Heart right ventricle (tissue), 16 donors: ENCODE measurements around the gene ILK. TPM values are rescaled to one million over a fixed set of nuclear protein-coding genes. Genes with fewer than 3 reads are reported as not detected.

Experiments used
- ATAC-seq, 8 donors: fragments of 200-7000 bp; cut with Tn5 transposase; one replicate each; pipeline ENCODE4 v1.9.1; 2020; ENCODE audit warnings: mild to moderate bottlenecking in 8 of 8, moderate library complexity in 8 of 8, moderate number of reproducible peaks in 1 of 8
- DNase-seq, 2 donors: peaks; one replicate each; pipeline ENCODE4 v3.0.0-alpha.2; 2020
- H3K27ac ChIP-seq, 10 donors: fragments of 200-600 bp; sonication (generic) in 2 of 10; one replicate each; pipeline versions ENCODE4 v1.5.0 to v1.8.0; 2020 to 2022; ENCODE audit warnings: mild to moderate bottlenecking in 3 of 10
- H3K27me3 ChIP-seq, 7 donors: fragments of 200-600 bp; one replicate each; pipeline ENCODE4 v1.8.0; 2021 to 2022; ENCODE audit warnings: mild to moderate bottlenecking in 2 of 7
- H3K36me3 ChIP-seq, 9 donors: fragments of 200-600 bp; sonication (generic) in 1 of 9; one replicate each; pipeline versions ENCODE4 v1.5.0 to v1.8.0; 2020 to 2022; ENCODE audit warnings: mild to moderate bottlenecking in 2 of 9
- H3K4me1 ChIP-seq, 9 donors: fragments of 200-600 bp; sonication (generic) in 1 of 9; one replicate each; pipeline versions ENCODE4 v1.5.0 to v1.8.0; 2020 to 2022; ENCODE audit warnings: mild to moderate bottlenecking in 4 of 9
- H3K4me3 ChIP-seq, 10 donors: fragments of 200-600 bp; sonication (generic) in 2 of 10; one replicate each; pipeline versions ENCODE4 v1.5.0 to v1.8.0; 2020 to 2022; ENCODE audit warnings: mild to moderate bottlenecking in 7 of 10, moderate library complexity in 2 of 10
- H3K9me3 ChIP-seq, 11 donors: fragments of 200-600 bp in 10 of 11; sonication (generic) in 2 of 11; one replicate each; pipeline versions ENCODE4 v1.5.0 to v1.8.0; 2013 to 2022; ENCODE audit warnings: mild to moderate bottlenecking in 2 of 11, control low read depth in 1 of 11, moderate library complexity in 1 of 11
- WGBS, 2 donors: extraction: QIAGEN DNeasy Blood & Tissue Kit; methylation state at CpG; one replicate each; pipeline ENCODE4 v1.1.7; 2013; ENCODE audit warnings: inconsistent platforms in 1 of 2; 5-methylcytosine and 5-hydroxymethylcytosine counted together
- intact Hi-C, 10 donors: fragments of 100-400 bp; cut with DNase I; formaldehyde crosslinking; loops; one replicate each; pipeline versions ENCODE4 v1.11.1 to v1.14.2; 2022
- polyA plus RNA-seq, 2 donors: library from polyadenylated mRNA; stranded (reverse); fragments of 200-250 nt; gene quantifications; one replicate each; pipeline ENCODE4 v1.2.3, GENCODE V29; 2013
- total RNA-seq, 10 donors: library from RNA; stranded (reverse); fragmentation: NEBNext Ultra II Directional in 3 of 10; extraction: Animal tissue kit (Norgen Biotek cat#: 25700) in 3 of 10; gene quantifications; one replicate each; pipeline versions ENCODE4 v1.2.1 to v1.2.4, GENCODE V29; 2021 to 2023
- TF ChIP-seq, protein P1 (sequence below), 9 donors: fragments of 200-600 bp; sonication (generic) in 2 of 9; IDR thresholded peaks; one replicate each; pipeline versions ENCODE4 v1.5.0 to v1.8.0; 2021 to 2022; ENCODE audit warnings: antibody characterized with exemption in 9 of 9, mild to moderate bottlenecking in 5 of 9, moderate library complexity in 1 of 9
- donor health status: Arrhythmogenic right ventricular cardiomyopathy.
- donor health status: ischemic (EF 13 %, LVEDD 7.1; RV severe dilation, severe dysfunction).
- donor health status: healthy with polysubstance abuse.
- donor health status: DM: no; HTN: yes; CAD: no.
- donor health status: DM: no; HTN: no; CAD: no.
- donor health status: ischemic (EF 25% LVEDD 6.9; RV normal size, moderate dysfunction).
- donor health status: ischemic (EF 25% LVEDD 5.7; RV mildly dilated, moderate dysfunction).
- donor health status: healthy.
- donor health status: DM: yes; HTN: yes; CAD: no.
- donor health status: Ischemic cardiomyopathy.
- donor health status: ischemic (EF 35%, LVEDD 5.7; RV mildly dilated, moderate dysfunction).
- donor health status: nonischemic (EF 11% LVEDD 7.7; RV severe dilation, severe dysfunction).
- donor health status: DM: yes; HTN: yes; CAD: no.
- donor health status: PGD.
- donor health status: ischemic (EF 29% LVEDD 5.4; RV normal size, mild dysfunction).
- donor health status: nonischemic (EF 23%, LVEDD 6.1; RV moderate dilation, normal function).

ILK gene
- total and polyA plus RNA-seq, 12 donors: 150 to 247 (median 214) TPM

DNA sequence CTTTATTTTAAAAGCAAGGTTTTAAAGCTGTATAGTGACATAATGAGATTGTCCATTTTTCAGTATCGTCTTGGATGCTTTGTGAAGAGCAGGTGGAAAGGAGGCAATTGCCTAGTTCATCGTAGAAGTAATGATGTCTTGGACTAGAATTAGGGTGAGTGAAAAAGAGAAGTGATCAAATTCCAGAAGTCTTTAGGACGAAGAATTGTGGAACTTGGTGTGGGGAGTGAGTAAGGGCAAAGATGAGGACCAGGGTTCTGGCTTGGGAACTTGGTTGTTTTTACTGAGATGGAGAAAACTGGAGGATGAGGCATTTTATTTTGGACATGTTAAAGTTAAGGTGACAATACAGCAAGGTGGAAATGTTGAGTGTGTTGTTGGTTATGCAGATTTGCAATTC is 1.2 kb downstream of the ILK start:
- ATAC-seq: no peak
- TF ChIP-seq, protein P1, sequence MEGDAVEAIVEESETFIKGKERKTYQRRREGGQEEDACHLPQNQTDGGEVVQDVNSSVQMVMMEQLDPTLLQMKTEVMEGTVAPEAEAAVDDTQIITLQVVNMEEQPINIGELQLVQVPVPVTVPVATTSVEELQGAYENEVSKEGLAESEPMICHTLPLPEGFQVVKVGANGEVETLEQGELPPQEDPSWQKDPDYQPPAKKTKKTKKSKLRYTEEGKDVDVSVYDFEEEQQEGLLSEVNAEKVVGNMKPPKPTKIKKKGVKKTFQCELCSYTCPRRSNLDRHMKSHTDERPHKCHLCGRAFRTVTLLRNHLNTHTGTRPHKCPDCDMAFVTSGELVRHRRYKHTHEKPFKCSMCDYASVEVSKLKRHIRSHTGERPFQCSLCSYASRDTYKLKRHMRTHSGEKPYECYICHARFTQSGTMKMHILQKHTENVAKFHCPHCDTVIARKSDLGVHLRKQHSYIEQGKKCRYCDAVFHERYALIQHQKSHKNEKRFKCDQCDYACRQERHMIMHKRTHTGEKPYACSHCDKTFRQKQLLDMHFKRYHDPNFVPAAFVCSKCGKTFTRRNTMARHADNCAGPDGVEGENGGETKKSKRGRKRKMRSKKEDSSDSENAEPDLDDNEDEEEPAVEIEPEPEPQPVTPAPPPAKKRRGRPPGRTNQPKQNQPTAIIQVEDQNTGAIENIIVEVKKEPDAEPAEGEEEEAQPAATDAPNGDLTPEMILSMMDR (IDR thresholded peaks at IDR 0.05): no peak
- 2 to 5% methylated on average over 3 of the region's 3 CpGs for WGBS, 2 donors
- H3K27me3 ChIP-seq: no peaks in the 10 kb centered on the region
- intact Hi-C loops: loop anchor here in 6 of 10 donors (1.0 to 10.0 kb wide), 8 partner anchors 57 to 122 kb away; partner anchors contain the start of genes ARFIP2 (in 3 of the 6), TIMM10B (in 3 of the 6) and MRPL17 (in 2 of the 6)
- no peaks in the 10 kb centered on the region for H3K9me3 ChIP-seq
- H3K27ac ChIP-seq: peak overlapping the region; percentile 93 to 99 (median 97)
- peak overlapping the region; percentile 63 to 97 (median 82) for H3K4me3 ChIP-seq
- peaks cover 15 to 80% (median 63%) of the 10 kb centered on the region in 9 donors for H3K4me1 ChIP-seq
- peak in 1 of 2 donors; percentile 1 for DNase-seq
- peaks cover 3 to 51% (median 37%) of the 10 kb centered on the region in 9 donors for H3K36me3 ChIP-seq

DNA sequence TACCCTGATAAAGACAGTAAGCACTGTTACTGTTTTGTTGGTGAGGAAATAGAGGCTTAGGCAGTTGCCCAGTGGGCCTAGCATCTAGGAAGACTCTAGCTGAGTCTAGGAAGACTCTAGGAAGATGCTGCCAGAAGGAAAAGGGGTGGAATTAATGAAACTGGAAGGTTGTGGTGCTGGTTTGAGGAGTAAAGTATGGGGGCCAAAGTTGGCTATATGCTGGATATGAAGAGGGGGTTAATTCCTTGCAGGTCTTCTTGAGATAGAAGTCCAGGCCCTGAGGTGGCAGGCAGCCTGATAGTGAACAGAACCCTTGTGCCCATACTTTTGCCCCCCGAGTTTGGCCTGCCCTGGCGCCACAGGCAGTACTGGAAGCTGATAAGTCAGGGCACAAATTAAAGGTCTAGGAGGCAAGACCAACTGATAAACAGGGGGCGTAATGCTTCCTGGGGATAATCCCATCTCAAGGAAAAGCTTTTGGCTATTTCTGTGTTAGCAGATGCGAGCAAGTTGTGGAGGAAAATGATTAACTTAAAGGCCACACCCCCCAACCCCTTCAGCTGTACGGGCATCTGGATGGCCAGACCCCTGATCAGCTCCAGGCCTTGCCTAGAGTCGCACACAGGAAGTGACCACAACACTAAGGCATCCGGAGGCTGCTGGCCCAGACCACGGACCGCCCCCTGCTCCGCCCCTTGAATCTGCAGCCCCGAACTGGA is 3.1 kb downstream of the ILK start:
- peak overlapping the region in 8 of 10 donors; percentile 63 to 97 (median 84) for H3K4me3 ChIP-seq
- peaks cover 3 to 50% (median 35%) of the 10 kb centered on the region in 9 donors for H3K36me3 ChIP-seq
- no peaks in the 10 kb centered on the region for H3K27me3 ChIP-seq
- H3K27ac ChIP-seq: peak overlapping the region; percentile 68 to 99 (median 97)
- ATAC-seq: peak; percentile 76 to 88 (median 84)
- H3K9me3 ChIP-seq: no peaks in the 10 kb centered on the region
- intact Hi-C loops: loop anchor here in 2 of 10 donors (5.0 to 10.0 kb wide), 2 partner anchors 72 to 124 kb away; partner anchors contain the start of genes ARFIP2 (in 1 of the 2) and TIMM10B (in 1 of the 2)
- 3 to 5% methylated on average over 11 of the region's 11 CpGs for WGBS, 2 donors
- H3K4me1 ChIP-seq: peaks cover 15 to 85% (median 66%) of the 10 kb centered on the region in 9 donors
- TF ChIP-seq, protein P1 (IDR thresholded peaks at IDR 0.05): no peak
- DNase-seq: peak; percentile 90 to 97

DNA sequence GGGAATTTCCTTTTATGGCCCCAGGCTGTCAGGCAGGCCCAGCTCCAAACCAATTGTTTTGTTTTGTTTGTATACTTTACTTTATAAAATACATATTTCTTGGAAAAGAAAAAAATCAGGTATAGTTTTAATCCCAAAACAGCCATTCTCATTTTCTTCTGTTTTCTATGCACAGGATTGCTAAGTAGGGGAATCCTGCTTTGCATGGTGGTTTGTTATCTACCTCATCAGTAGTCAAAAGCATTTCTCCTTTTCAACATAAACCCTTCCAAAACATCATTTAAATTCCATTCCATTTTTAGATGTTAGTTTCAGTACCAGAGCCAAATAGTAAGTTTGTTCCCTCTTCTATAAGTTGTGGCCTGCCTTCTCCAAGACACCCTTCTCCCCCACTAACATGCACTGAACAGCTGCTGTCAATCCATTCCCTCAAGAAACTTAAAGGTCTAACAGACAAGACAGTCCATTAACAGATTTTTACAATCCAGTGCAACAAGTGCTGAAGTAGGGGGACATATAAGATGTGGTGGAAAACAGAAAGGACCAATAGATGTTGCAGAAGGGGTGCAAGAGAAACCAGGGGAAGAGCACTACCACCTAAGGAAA is 3.7 kb downstream of the ILK start:
- TF ChIP-seq, protein P1 (IDR thresholded peaks at IDR 0.05): no peak

DNA sequence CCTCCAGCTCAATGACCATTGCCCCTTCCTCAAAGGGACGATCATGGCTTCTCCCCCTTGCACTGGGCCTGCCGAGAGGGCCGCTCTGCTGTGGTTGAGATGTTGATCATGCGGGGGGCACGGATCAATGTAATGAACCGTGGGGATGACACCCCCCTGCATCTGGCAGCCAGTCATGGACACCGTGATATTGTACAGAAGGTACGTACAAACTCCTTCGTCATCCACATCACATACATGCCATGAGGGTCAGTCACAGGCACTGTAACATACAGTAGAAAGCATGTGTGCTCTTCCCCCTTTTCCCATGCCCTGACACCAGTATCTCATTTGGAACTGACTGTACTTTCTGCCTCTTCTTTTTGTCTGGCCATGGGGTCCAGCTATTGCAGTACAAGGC is 4.4 kb downstream of the ILK start:
- peaks cover 8 to 75% (median 61%) of the 10 kb centered on the region in 9 donors for H3K4me1 ChIP-seq
- TF ChIP-seq, protein P1 (IDR thresholded peaks at IDR 0.05): no peak
- H3K4me3 ChIP-seq: peak overlapping the region in 2 of 10 donors; percentile 80 to 89
- WGBS, 2 donors: 91 to 92% methylated on average over 9 of the region's 9 CpGs
- intact Hi-C loops: loop anchor here in 2 of 10 donors (5.0 to 10.0 kb wide), 2 partner anchors 73 to 126 kb away; partner anchors contain the start of genes ARFIP2 (in 1 of the 2) and TIMM10B (in 1 of the 2)
- no peaks in the 10 kb centered on the region for H3K9me3 ChIP-seq
- H3K27me3 ChIP-seq: no peaks in the 10 kb centered on the region
- peak overlapping the region in 9 of 10 donors; percentile 93 to 99 (median 98) for H3K27ac ChIP-seq
- peak in 1 of 2 donors; percentile 6 for DNase-seq
- ATAC-seq: no peak
- H3K36me3 ChIP-seq: peaks cover 3 to 45% (median 35%) of the 10 kb centered on the region in 9 donors

More for the DNA sequence above, 3.7 kb downstream of the ILK start:
- H3K9me3 ChIP-seq: no peaks in the 10 kb centered on the region
- H3K4me3 ChIP-seq: peak overlapping the region in 6 of 10 donors; percentile 1 to 97 (median 84)
- peaks cover 3 to 45% (median 35%) of the 10 kb centered on the region in 9 donors for H3K36me3 ChIP-seq
- H3K27ac ChIP-seq: peak overlapping the region; percentile 1 to 99 (median 97)
- DNase-seq (peak in 1 of 2 donors; percentile 2), ATAC-seq (no peak)
- intact Hi-C loops: loop anchor here in 2 of 10 donors (5.0 to 10.0 kb wide), 2 partner anchors 72 to 125 kb away; partner anchors contain the start of genes ARFIP2 (in 1 of the 2) and TIMM10B (in 1 of the 2)
- H3K27me3 ChIP-seq: no peaks in the 10 kb centered on the region
- peaks cover 8 to 78% (median 60%) of the 10 kb centered on the region in 9 donors for H3K4me1 ChIP-seq
